Ascending aorta (tissue), 2 donors: Measurements from ENCODE around the gene NFILZ. TPM values are rescaled to one million over a fixed set of nuclear protein-coding genes. Genes with fewer than 3 reads are reported as not detected.
"Not testable (repeated sequence)": the region's sequence is repeated elsewhere in the genome, so short reads cannot be mapped to it uniquely, and the experiment has no call there.

ENCODE experiments used
- DNase-seq, 2 donors: peaks; one replicate each; pipeline ENCODE4 v3.0.0-alpha.2; 2019; ENCODE audit warnings: low spot score in 2 of 2
- H3K27ac ChIP-seq, 2 donors: fragments of 200-600 bp; sonication (generic); one replicate each; pipeline ENCODE4 v1.5.1; 2016 to 2017; ENCODE audit warnings: mild to moderate bottlenecking in 1 of 2
- H3K27me3 ChIP-seq: fragments of 200-600 bp; sonication (generic); one replicate; pipeline ENCODE4 v1.5.1; 2017
- H3K36me3 ChIP-seq, 2 donors: fragments of 200-600 bp; sonication (generic); one replicate each; pipeline ENCODE4 v1.5.1; 2016
- H3K4me1 ChIP-seq, 2 donors: fragments of 200-600 bp; sonication (generic); one replicate each; pipeline ENCODE4 v1.5.1; 2016 to 2017; ENCODE audit warnings: mild to moderate bottlenecking in 1 of 2
- H3K4me3 ChIP-seq, 2 donors: fragments of 200-600 bp; sonication (generic); one replicate each; pipeline ENCODE4 v1.5.1; 2016 to 2017; ENCODE audit warnings: mild to moderate bottlenecking in 1 of 2
- H3K9me3 ChIP-seq, 2 donors: fragments of 200-600 bp; sonication (generic); one replicate each; pipeline ENCODE4 v1.5.1; 2016
- intact Hi-C: fragments of 100-400 bp; cut with DNase I; formaldehyde crosslinking; loops from one replicate; pipeline ENCODE4 v1.15.1; 2023
- total RNA-seq: library from RNA; depleted of rRNA; stranded (reverse); fragments of >200 nt; gene quantifications from one replicate; pipeline ENCODE4 v1.1.0, GENCODE V29; 2016
- TF ChIP-seq, protein P1 (sequence below), 3 experiments: fragments of 200-600 bp in 2 of 3; fragments of 450-650 bp in 1 of 3; sonication (generic) in 2 of 3; IDR thresholded peaks; one replicate each; pipeline ENCODE4 v1.5.1; 2016 to 2019; ENCODE audit warnings: antibody characterized with exemption in 3 of 3, mild to moderate bottlenecking in 1 of 3, moderate library complexity in 1 of 3

NFILZ gene
- total RNA-seq, 1 donor from 2014 or later: not detected

DNA sequence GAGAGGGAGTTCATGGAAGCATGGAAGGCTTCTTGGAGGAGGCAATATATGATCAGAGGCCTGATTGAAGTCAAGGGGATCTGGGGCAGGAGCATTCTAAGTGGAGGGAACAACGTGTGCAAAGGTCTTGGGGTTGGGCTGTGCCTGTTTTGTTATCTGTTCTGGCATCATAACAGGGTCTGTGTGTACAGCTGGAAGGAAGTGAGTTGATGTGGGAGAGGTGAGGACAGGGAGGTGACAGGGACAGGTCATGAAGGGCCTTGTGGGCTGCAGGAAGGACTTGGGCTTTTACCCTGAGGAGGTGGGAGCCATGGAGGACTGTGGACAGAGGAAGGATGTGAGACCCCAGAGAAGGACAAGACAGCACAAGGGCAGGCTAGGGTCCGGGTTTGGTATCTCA, 1.2 kb upstream of the NFILZ start:
- intact Hi-C loops: no loop called here
- H3K27me3 ChIP-seq: no peaks in the 10 kb centered on the region
- no peak for DNase-seq
- no peaks in the 10 kb centered on the region for H3K36me3 ChIP-seq
- no peak overlapping the region for H3K27ac ChIP-seq
- H3K4me3 ChIP-seq: no peak overlapping the region
- H3K4me1 ChIP-seq: peaks cover 0 to 4% of the 10 kb centered on the region in 2 donors
- peaks cover 0 to 5% of the 10 kb centered on the region in 2 donors for H3K9me3 ChIP-seq
- TF ChIP-seq, protein P1, sequence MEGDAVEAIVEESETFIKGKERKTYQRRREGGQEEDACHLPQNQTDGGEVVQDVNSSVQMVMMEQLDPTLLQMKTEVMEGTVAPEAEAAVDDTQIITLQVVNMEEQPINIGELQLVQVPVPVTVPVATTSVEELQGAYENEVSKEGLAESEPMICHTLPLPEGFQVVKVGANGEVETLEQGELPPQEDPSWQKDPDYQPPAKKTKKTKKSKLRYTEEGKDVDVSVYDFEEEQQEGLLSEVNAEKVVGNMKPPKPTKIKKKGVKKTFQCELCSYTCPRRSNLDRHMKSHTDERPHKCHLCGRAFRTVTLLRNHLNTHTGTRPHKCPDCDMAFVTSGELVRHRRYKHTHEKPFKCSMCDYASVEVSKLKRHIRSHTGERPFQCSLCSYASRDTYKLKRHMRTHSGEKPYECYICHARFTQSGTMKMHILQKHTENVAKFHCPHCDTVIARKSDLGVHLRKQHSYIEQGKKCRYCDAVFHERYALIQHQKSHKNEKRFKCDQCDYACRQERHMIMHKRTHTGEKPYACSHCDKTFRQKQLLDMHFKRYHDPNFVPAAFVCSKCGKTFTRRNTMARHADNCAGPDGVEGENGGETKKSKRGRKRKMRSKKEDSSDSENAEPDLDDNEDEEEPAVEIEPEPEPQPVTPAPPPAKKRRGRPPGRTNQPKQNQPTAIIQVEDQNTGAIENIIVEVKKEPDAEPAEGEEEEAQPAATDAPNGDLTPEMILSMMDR (IDR thresholded peaks at IDR 0.05): no peak

DNA sequence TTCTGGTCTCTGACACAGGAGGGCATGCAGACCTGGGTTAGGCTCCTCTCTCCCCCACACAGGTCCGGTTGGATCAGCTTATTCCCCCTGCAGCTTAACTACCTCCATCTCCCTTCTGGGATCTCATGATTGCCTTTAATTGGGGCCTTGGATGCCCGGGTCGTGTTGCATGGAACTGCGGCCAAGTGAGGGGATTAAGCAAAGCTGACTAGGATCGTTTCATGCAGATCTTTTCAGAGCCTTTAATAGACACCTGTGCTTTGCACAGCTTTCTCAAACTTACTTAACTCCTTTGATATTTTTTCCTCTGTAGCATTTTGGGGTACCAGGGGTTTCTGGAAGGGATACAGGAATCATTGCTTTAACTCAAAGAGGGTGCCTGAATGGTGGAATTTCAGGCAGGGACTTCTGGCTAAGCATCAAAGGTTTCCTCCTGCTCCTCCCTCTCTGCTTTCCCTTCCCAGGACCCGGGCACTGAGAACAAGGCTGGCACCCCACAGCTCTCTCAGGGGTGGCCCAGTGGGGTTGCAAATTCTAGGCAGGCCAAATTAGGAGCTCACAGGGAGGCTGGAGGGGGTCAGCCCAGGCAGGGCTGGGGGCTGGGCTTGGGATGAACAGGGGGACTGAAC, 477 bp downstream of the NFILZ start:
- intact Hi-C loops: no loop called here
- Histone ChIP-seq H3K27me3 (no peaks in the 10 kb centered on the region), H3K9me3 (peaks cover 0 to 5% of the 10 kb centered on the region in 2 donors), H3K36me3 (no peaks in the 10 kb centered on the region), H3K4me1 (peaks cover 0 to 4% of the 10 kb centered on the region in 2 donors), H3K27ac (peak overlapping the region; percentile 9 to 76), H3K4me3 (no peak overlapping the region)
- TF ChIP-seq, protein P1 (IDR thresholded peaks at IDR 0.05): no peak
- DNase-seq: no peak

DNA sequence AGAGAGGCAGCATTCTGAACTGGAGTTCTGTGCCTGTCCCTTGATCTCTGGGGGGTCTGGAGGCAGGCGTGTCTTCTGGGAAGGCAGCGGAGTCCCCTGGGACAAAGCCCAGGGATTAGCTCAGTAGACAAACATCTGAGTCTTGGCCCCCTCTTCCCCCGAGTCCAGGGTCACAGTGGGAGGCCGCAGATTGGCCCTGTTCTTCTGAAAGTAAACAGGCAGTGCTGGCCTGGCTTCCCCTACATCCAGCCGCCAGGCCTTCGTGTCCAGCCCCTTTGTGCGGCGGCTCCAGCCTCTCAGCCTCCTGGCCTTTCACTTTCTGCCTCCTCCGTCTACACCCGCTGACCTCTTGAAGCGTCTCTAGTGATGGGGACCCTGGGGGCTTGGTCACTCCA, 989 bp downstream of the NFILZ start:
- intact Hi-C loops: no loop called here
- Histone ChIP-seq H3K4me1 (peaks cover 0 to 4% of the 10 kb centered on the region in 2 donors), H3K4me3 (peak overlapping the region in 1 of 2 donors; percentile 9), H3K27ac (peak overlapping the region; percentile 9 to 76), H3K36me3 (no peaks in the 10 kb centered on the region), H3K27me3 (no peaks in the 10 kb centered on the region), H3K9me3 (peaks cover 0 to 5% of the 10 kb centered on the region in 2 donors)
- peak in 1 of 2 donors; percentile 77 for DNase-seq
- TF ChIP-seq, protein P1 (IDR thresholded peaks at IDR 0.05): no peak

DNA sequence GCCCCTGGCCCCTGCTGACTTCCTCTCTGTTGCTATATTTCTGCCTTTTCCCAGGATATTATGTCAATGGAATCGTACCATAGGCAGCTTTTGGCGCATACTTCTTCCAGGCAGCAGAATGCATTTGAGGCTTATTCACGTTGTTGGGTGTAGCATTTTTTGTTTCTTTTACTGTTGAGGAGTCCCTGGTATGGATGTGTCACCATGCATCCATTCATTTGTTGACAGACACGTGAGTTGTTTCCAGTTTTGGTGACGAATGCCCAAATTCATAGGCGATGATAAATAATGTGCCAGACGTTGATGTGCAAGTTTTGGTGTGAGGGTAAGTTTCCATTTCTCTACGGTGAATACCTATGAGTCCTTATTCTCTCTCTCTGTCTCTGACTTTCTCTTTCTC, 5.0 kb downstream of the NFILZ start:
- H3K9me3 ChIP-seq: no peaks in the 10 kb centered on the region
- DNase-seq: no peak
- peaks cover 0 to 9% of the 10 kb centered on the region in 2 donors for H3K4me1 ChIP-seq
- TF ChIP-seq, protein P1 (IDR thresholded peaks at IDR 0.05): no peak
- intact Hi-C loops: no loop called here
- H3K36me3 ChIP-seq: no peaks in the 10 kb centered on the region
- H3K27ac ChIP-seq: no peak overlapping the region
- no peaks in the 10 kb centered on the region for H3K27me3 ChIP-seq
- no peak overlapping the region for H3K4me3 ChIP-seq

DNA sequence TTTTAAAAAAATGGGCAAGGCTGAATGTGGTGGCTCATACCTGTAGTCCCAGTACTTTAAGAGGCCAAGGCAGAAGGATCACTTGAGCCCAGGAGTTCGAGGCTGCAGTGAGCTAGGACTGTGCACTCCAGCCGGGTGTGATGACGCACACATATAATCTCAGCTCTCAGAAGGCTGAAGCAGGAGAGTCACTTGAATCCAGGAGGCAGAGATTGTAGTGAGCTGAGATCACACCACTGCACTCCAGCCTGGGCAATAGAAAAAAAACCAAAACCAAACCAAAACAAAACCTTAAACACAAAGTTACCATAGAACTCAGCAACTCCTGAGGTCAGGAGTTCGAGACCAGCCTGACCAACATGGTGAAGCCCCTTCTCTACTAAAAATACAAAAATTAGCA, 6.6 kb downstream of the NFILZ start:
- H3K36me3 ChIP-seq, intact Hi-C loops: not testable (repeated sequence)

DNA sequence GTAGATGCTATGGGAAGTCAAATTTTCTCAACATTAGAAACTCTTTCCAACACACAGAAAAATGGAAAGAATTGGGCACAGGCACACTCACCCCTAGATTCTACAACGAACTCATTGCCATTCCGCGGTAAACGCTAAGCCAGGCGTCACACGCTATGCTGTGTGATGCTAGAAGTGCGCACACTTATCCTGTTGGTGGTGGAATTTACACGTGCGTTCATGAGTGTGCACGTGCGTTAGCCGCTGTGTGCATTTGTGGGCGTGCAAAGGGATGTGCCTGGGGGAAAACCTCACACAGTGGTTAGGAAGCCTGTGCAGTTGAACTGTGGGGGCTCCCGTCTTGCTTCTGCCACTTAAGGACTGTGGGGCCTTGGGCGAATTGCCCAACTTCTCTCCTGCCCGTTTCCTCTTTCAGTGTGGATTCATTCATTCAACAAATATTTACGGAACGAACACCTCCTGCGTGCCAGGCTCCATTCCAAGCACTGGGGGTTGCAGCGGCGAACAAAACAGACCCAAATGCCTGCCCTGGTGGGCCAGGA, 7.7 kb downstream of the NFILZ start:
- no peaks in the 10 kb centered on the region for H3K36me3 ChIP-seq
- H3K4me3 ChIP-seq: no peak overlapping the region
- H3K27me3 ChIP-seq: no peaks in the 10 kb centered on the region
- TF ChIP-seq, protein P1 (IDR thresholded peaks at IDR 0.05): no peak
- intact Hi-C loops: no loop called here
- no peak overlapping the region for H3K27ac ChIP-seq
- no peaks in the 10 kb centered on the region for H3K9me3 ChIP-seq
- peak in 1 of 2 donors; percentile 72 for DNase-seq
- H3K4me1 ChIP-seq: peaks cover 0 to 10% of the 10 kb centered on the region in 2 donors

More for the DNA sequence above, 6.6 kb downstream of the NFILZ start:
- not testable (repeated sequence) for H3K4me1 ChIP-seq, H3K9me3 ChIP-seq, H3K27ac ChIP-seq, DNase-seq, H3K27me3 ChIP-seq, H3K4me3 ChIP-seq
